GM13976 (cell line): ENCODE results near the gene NPB.

Experiments
- DNase-seq: peaks from one replicate; pipeline ENCODE4 v3.0.0; 2012; ENCODE audit warnings: low spot score
- in situ Hi-C: fragments of 300-500 bp; cut with MboI; formaldehyde crosslinking; loops from one replicate; pipeline ENCODE4 v1.12.0; 2022; ENCODE audit warnings: low sequenced_read_pairs, mixed read lengths, inconsistent platforms; ENCODE audit not compliant: unreplicated experiment
- TF ChIP-seq, protein P1 (sequence below): IDR thresholded peaks from 2 replicates; pipeline ENCODE4 v1.5.1; 2012; ENCODE audit warnings: borderline replicate concordance, mild to moderate bottlenecking; ENCODE audit not compliant: insufficient read depth; ENCODE audit errors: extremely low read depth, missing control alignments, control extremely low read depth

NPB gene

GRCh38 chr17:81870981-81871386 is 31.1 kb upstream of the NPB start, which contains the start of gene ARHGDIA:
Gene ARHGDIA (minus strand): TSS chr17:81871337. CDS start chr17:81869930, 1,407 bp downstream.
- TF ChIP-seq, protein P1, sequence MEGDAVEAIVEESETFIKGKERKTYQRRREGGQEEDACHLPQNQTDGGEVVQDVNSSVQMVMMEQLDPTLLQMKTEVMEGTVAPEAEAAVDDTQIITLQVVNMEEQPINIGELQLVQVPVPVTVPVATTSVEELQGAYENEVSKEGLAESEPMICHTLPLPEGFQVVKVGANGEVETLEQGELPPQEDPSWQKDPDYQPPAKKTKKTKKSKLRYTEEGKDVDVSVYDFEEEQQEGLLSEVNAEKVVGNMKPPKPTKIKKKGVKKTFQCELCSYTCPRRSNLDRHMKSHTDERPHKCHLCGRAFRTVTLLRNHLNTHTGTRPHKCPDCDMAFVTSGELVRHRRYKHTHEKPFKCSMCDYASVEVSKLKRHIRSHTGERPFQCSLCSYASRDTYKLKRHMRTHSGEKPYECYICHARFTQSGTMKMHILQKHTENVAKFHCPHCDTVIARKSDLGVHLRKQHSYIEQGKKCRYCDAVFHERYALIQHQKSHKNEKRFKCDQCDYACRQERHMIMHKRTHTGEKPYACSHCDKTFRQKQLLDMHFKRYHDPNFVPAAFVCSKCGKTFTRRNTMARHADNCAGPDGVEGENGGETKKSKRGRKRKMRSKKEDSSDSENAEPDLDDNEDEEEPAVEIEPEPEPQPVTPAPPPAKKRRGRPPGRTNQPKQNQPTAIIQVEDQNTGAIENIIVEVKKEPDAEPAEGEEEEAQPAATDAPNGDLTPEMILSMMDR, result no peak
- DNase-seq, result peak; percentile 62
- in situ Hi-C loops, result no loop called here

DNA sequence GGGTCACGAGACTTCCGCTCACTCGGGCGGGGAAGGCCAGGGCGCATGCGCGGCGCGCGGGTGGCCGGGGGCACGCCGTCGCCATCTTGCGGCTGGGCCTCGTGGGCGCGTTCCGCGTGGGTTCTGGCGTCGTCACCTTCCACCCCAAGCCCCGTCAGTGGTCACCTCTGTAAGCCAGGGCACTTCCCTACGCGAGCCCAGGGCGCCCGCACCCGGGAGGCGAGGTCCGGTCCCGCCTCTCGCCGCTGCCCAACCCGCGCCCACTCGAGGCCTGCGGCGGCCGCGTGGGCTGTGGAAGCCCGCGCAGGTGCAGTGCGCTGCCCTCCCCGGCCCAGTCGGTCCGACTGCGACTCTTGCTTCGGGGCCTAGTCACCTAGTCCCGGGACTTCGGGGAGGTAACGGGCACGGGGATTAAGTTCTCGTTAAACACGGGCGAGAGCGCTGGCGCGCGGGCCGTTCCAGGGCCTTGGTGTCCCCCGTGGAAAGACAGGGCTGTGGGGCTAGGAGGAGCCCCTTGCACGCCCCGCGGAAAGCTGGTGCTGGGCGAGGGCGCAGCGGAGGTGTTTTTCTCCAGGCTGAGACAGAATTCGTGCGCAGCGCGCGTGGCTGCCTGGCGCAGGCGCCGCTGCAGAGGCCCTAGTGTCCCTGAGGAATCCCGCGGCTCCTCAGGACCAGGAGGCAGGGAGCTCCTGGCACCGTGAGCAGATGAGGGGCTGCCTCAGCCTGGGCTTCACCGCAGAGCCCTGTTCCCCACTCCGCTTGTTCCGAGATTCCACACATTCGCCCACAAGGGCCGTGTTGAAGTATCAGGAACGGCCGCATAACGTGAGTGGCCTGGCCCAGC is 30.4 kb upstream of the NPB start:
- peak; percentile 99 for DNase-seq
- TF ChIP-seq, protein P1, result peak; percentile 45
- in situ Hi-C loops, result no loop called here

- DNase-seq, result no peak
- in situ Hi-C loops, result no loop called here
- TF ChIP-seq, protein P1, result no peak
Observed at GRCh38 chr17:81877569-81877968, 24.5 kb upstream of the NPB start.

GRCh38 chr17:81878294-81878693 is 23.7 kb upstream of the NPB start:
- no peak for DNase-seq
- in situ Hi-C loops, result no loop called here
- TF ChIP-seq, protein P1, result no peak

GRCh38 chr17:81879121-81879520 is 22.9 kb upstream of the NPB start:
- TF ChIP-seq, protein P1, result no peak
- in situ Hi-C loops, result no loop called here
- DNase-seq, result no peak

GRCh38 chr17:81884520-81884919 is 17.5 kb upstream of the NPB start:
- in situ Hi-C loops, result no loop called here
- no peak for DNase-seq
- TF ChIP-seq, protein P1, result no peak

GRCh38 chr17:81884968-81885367 is 17.1 kb upstream of the NPB start:
- in situ Hi-C loops, result no loop called here
- DNase-seq, result no peak
- TF ChIP-seq, protein P1, result no peak
